CD4-positive, alpha-beta T cell (primary cell): ENCODE measurements around the gene SEC22C. TPM values are rescaled to one million over a fixed set of nuclear protein-coding genes. Genes with fewer than 3 reads are reported as not detected.
A peak's percentile ranks its signal among the peaks of the same experiment; 100 is the strongest.

ENCODE experiments used
- ATAC-seq: fragments of 200-7000 bp; cut with Tn5 transposase; one replicate; pipeline ENCODE4 v1.10.0; 2022; ENCODE audit warnings: mild to moderate bottlenecking; ENCODE audit not compliant: poor library complexity
- CTCF ChIA-PET: fragments of 350-600 bp; sonication (Branson Sonifier 250); formaldehyde crosslinking; loops from one replicate; lab custom pipeline; 2021; ENCODE audit warnings: antibody characterized with exemption, inconsistent platforms; lab: Charles Lee
- POLR2A ChIA-PET: fragments of 350-600 bp; sonication (Branson Sonifier 250); formaldehyde crosslinking; loops from one replicate; lab custom pipeline; 2021; ENCODE audit warnings: antibody characterized with exemption, inconsistent platforms; lab: Charles Lee
- DNase-seq, 14 experiments: peaks; one replicate each; pipeline ENCODE4 v3.0.0-alpha.2; 2013 to 2020; ENCODE audit warnings: mixed read lengths in 2 of 14
- H3K27ac ChIP-seq, 2 donors: one replicate each; pipeline versions ENCODE4 v1.5.1 to v1.7.0; 2013; ENCODE audit warnings: low read length in 2 of 2, low read depth in 1 of 2, mild to moderate bottlenecking in 1 of 2
- H3K27me3 ChIP-seq, 2 experiments: 1 replicate in 1 of 2; 2 replicates in 1 of 2; pipeline versions ENCODE4 v1.6.1 to v1.7.0; 2013; ENCODE audit warnings: low read length in 2 of 2, control low read depth in 1 of 2, mild to moderate bottlenecking in 1 of 2, moderate library complexity in 1 of 2; ENCODE audit not compliant: insufficient read depth in 2 of 2, control insufficient read depth in 1 of 2
- H3K36me3 ChIP-seq: one replicate; pipeline ENCODE4 v1.6.1; 2013; ENCODE audit warnings: low read length, control low read depth; ENCODE audit not compliant: insufficient read depth
- H3K4me1 ChIP-seq: one replicate; pipeline ENCODE4 v1.6.1; 2013; ENCODE audit warnings: low read length, control low read depth; ENCODE audit not compliant: insufficient read depth
- H3K4me3 ChIP-seq: one replicate; pipeline ENCODE4 v1.5.1; 2013; ENCODE audit warnings: mild to moderate bottlenecking, low read length, moderate library complexity
- H3K9me3 ChIP-seq, 2 experiments: 1 replicate in 1 of 2; 2 replicates in 1 of 2; pipeline versions ENCODE4 v1.6.1 to v1.7.0; 2013; ENCODE audit warnings: low read length in 2 of 2, mild to moderate bottlenecking in 2 of 2, control low read depth in 1 of 2, moderate library complexity in 1 of 2; ENCODE audit not compliant: control insufficient read depth in 1 of 2, insufficient read depth in 1 of 2
- H3K27ac Mint-ChIP-seq: one replicate; pipeline ENCODE4 v1.8.0; 2020; ENCODE audit warnings: mixed read lengths
- H3K27me3 Mint-ChIP-seq: one replicate; pipeline ENCODE4 v1.8.0; 2021; ENCODE audit warnings: mixed read lengths
- H3K36me3 Mint-ChIP-seq: one replicate; pipeline ENCODE4 v1.8.0; 2021; ENCODE audit warnings: low read depth, mixed read lengths
- H3K4me1 Mint-ChIP-seq: one replicate; pipeline ENCODE4 v1.8.0; 2021; ENCODE audit warnings: low read depth, mixed read lengths
- H3K4me3 Mint-ChIP-seq: one replicate; pipeline ENCODE4 v1.8.0; 2020; ENCODE audit warnings: mild to moderate bottlenecking, mixed read lengths
- H3K9me3 Mint-ChIP-seq: one replicate; pipeline ENCODE4 v1.8.0; 2020; ENCODE audit warnings: mixed read lengths
- intact Hi-C, 2 experiments: fragments of 100-400 bp; cut with DNase I in 1 of 2; cut with micrococcal nuclease in 1 of 2; formaldehyde crosslinking; loops; one replicate each; pipeline versions ENCODE4 v1.15.1 to v1.9.0; 2023 to 2025; cut with DNase I, micrococcal nuclease
- total RNA-seq, 174 experiments: library from RNA in 2 of 174; stranded (reverse) in 2 of 174; gene quantifications; one replicate each; pipeline ENCODE4 v1.2.3 and lab custom pipeline; 2021 to 2026
- TF ChIP-seq, protein P1 (sequence below): fragments of 200-600 bp; IDR thresholded peaks from one replicate; pipeline ENCODE4 v1.8.0; 2022; ENCODE audit warnings: antibody characterized with exemption, mild to moderate bottlenecking

SEC22C gene
- total RNA-seq, 2 experiments from 2014 or later, result 73.6 to 75.4 TPM

DNA sequence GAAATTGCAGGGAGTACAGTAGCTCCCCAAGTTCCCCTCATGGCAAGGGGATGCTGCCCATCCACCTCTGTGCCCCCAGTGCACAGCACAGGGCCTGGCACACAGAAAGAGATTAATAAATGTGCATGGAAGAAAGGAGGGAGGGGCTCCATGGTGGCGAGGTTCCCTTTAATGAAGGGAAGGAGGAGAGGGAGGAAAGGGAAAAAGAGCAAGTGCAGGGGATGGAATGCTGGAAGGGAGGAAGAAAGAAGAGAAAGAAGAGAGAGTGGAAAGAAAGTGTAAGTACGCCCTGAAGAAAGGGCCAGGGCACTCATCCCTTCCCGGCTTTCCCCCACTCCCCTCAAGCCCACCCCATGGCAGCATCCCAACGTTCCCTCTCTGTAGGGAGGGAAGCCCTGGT, 80.9 kb downstream of the SEC22C start:
- DNase-seq, result no peak

DNA sequence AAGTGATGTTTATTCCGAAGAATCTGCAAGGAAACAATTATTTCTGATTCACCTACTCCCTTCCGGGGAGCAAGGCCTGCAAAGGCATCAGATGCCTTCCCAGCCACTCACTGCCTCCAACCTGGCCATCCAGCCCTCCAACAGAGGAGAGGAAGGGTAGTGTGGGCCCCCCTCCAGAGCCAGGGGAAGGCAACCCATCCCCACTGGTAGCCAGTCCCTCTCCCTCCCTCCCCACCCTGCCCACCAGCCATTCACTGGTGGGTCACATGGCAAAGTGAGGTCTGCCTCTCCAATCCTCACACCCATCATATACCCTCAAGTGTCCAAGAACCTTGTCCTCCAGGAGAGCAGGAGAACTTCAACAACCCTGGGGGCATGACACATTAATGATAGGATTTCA, 81.7 kb downstream of the SEC22C start:
- Mint-ChIP-seq H3K27ac (no peak overlapping the region), H3K27me3 (peaks cover 22% of the 10 kb centered on the region), H3K4me1 (peaks cover 33% of the 10 kb centered on the region), H3K4me3 (peak overlapping the region; percentile 91), H3K36me3 (peaks cover 5% of the 10 kb centered on the region), H3K9me3 (no peaks in the 10 kb centered on the region)
- Histone ChIP-seq H3K4me1 (peaks cover 35% of the 10 kb centered on the region), H3K36me3 (no peaks in the 10 kb centered on the region), H3K27ac (no peak overlapping the region), H3K4me3 (no peak overlapping the region), H3K9me3 (no peaks in the 10 kb centered on the region), H3K27me3 (peaks cover 10 to 16% of the 10 kb centered on the region in 2 experiments)
- ChIA-PET POLR2A (no interaction called here), CTCF (no interaction called here)
- intact Hi-C loops, result loop anchor here in 1 of 2 experiments (5.0 to 10.0 kb wide), 3 partner anchors 252 to 1125 kb away; partner anchors contain the start of gene ANO10
- DNase-seq (peak in 2 of 14 experiments; percentile 9 to 23), ATAC-seq (no peak)
- TF ChIP-seq, protein P1, sequence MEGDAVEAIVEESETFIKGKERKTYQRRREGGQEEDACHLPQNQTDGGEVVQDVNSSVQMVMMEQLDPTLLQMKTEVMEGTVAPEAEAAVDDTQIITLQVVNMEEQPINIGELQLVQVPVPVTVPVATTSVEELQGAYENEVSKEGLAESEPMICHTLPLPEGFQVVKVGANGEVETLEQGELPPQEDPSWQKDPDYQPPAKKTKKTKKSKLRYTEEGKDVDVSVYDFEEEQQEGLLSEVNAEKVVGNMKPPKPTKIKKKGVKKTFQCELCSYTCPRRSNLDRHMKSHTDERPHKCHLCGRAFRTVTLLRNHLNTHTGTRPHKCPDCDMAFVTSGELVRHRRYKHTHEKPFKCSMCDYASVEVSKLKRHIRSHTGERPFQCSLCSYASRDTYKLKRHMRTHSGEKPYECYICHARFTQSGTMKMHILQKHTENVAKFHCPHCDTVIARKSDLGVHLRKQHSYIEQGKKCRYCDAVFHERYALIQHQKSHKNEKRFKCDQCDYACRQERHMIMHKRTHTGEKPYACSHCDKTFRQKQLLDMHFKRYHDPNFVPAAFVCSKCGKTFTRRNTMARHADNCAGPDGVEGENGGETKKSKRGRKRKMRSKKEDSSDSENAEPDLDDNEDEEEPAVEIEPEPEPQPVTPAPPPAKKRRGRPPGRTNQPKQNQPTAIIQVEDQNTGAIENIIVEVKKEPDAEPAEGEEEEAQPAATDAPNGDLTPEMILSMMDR, result no peak

More for the DNA sequence above, 80.9 kb downstream of the SEC22C start:
- H3K9me3 ChIP-seq, result no peaks in the 10 kb centered on the region
- intact Hi-C loops, result loop anchor here (1.0 to 10.0 kb wide), 4 partner anchors 39 to 1124 kb away; partner anchors contain the start of gene ANO10 (in 1 of the 2)
- peak overlapping the region; percentile 71 for H3K4me3 ChIP-seq
- ChIA-PET CTCF (interaction anchor here (0.6 to 2.1 kb wide), 10 partner anchors 9 to 141 kb away, joined by 3 to 31 read pairs (median 4); no protein-coding TSS in a partner anchor), POLR2A (interaction anchor here (0.8 to 2.6 kb wide), 8 partner anchors 36 to 113 kb away, joined by 4 to 30 read pairs (median 12); partner anchors contain the start of genes SEC22C and SS18L2)
- H3K4me3 Mint-ChIP-seq, result peak overlapping the region; percentile 91
- H3K27ac ChIP-seq, result no peak overlapping the region
- peaks cover 10 to 14% of the 10 kb centered on the region in 2 experiments for H3K27me3 ChIP-seq
- H3K27me3 Mint-ChIP-seq, result peaks cover 22% of the 10 kb centered on the region
- H3K36me3 ChIP-seq, result no peaks in the 10 kb centered on the region
- peaks cover 5% of the 10 kb centered on the region for H3K36me3 Mint-ChIP-seq
- peaks cover 43% of the 10 kb centered on the region for H3K4me1 ChIP-seq
- TF ChIP-seq, protein P1, result no peak
- H3K27ac Mint-ChIP-seq, result peak overlapping the region; percentile 40
- no peak for ATAC-seq
- H3K4me1 Mint-ChIP-seq, result peaks cover 39% of the 10 kb centered on the region
- no peaks in the 10 kb centered on the region for H3K9me3 Mint-ChIP-seq

DNA sequence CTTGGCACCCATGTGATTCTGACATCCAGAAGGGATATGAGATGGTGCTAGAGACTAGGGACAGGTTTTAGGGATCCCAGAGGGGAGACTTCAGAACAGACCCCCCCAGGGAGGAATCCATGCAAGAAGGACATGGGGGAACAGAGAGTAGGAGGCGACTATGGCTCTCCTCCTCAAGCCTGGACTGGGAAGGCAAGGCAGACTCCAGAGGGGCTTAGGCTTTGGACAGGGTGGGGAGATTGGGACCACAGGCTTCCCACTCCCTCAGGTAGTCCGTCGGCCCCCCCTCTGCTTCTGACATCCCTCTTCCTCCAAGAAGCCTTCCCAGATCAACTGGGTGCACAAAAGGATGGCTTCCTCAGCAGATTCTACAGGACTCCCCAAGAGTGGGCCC, 82.3 kb downstream of the SEC22C start:
- Mint-ChIP-seq H3K27ac (no peak overlapping the region), H3K36me3 (peaks cover 5% of the 10 kb centered on the region)

More for the DNA sequence above, 82.3 kb downstream of the SEC22C start:
- intact Hi-C loops, result no loop called here
- Histone ChIP-seq H3K9me3 (no peaks in the 10 kb centered on the region), H3K27me3 (peaks cover 10 to 16% of the 10 kb centered on the region in 2 experiments), H3K36me3 (no peaks in the 10 kb centered on the region), H3K4me1 (peaks cover 30% of the 10 kb centered on the region), H3K27ac (no peak overlapping the region), H3K4me3 (no peak overlapping the region)
- peaks cover 33% of the 10 kb centered on the region for H3K4me1 Mint-ChIP-seq
- peak in 1 of 14 experiments; percentile 7 for DNase-seq
- ChIA-PET CTCF (no interaction called here), POLR2A (no interaction called here)
- H3K4me3 Mint-ChIP-seq, result peak overlapping the region; percentile 57
- ATAC-seq, result no peak
- peaks cover 22% of the 10 kb centered on the region for H3K27me3 Mint-ChIP-seq
- TF ChIP-seq, protein P1, result no peak
- no peaks in the 10 kb centered on the region for H3K9me3 Mint-ChIP-seq
